GM12878 (cell line): Measurements from ENCODE around the gene IKBKG. TPM values are rescaled to one million over a fixed set of nuclear protein-coding genes. Genes with fewer than 3 reads are reported as not detected.

Experiments used
- BHLHE40 ChIP-seq, 2 experiments: fragments of 450-650 bp in 1 of 2; IDR thresholded peaks; 2 replicates each; pipeline ENCODE4 v1.6.1; 2011 to 2017; ENCODE audit warnings: low read depth in 2 of 2, borderline replicate concordance in 1 of 2, improper control_type of control experiment in 1 of 2, low read length in 1 of 2, mild to moderate bottlenecking in 1 of 2
- CBX3 ChIP-seq: fragments of 200-600 bp; sonication (generic); IDR thresholded peaks from 2 replicates; pipeline ENCODE4 v1.6.1; 2016; ENCODE audit warnings: low read depth, borderline replicate concordance
- DPF2 ChIP-seq: fragments of 450-650 bp; IDR thresholded peaks from 2 replicates; pipeline ENCODE4 v1.6.1; 2017; ENCODE audit warnings: mild to moderate bottlenecking
- ETV6 ChIP-seq, 2 experiments: fragments of 450-650 bp in 1 of 2; IDR thresholded peaks in 1 of 2; conservative IDR thresholded peaks in 1 of 2; 2 replicates each; pipeline ENCODE4 v1.6.1; 2014; ENCODE audit warnings: antibody characterized with exemption in 1 of 2, borderline replicate concordance in 1 of 2, low read depth in 1 of 2, mild to moderate bottlenecking in 1 of 2, moderate library complexity in 1 of 2
- HCFC1 ChIP-seq: fragments of 150-350 bp; IDR thresholded peaks from 2 replicates; pipeline ENCODE4 v1.6.1; 2014; ENCODE audit warnings: low read length
- JUNB ChIP-seq: IDR thresholded peaks from 2 replicates; pipeline ENCODE4 v1.6.1; 2016; ENCODE audit warnings: antibody characterized with exemption, mild to moderate bottlenecking
- KAT2A ChIP-seq: conservative IDR thresholded peaks from 2 replicates; pipeline ENCODE4 v1.6.1; 2011; ENCODE audit warnings: low read depth, low read length; ENCODE audit not compliant: control insufficient read depth
- LARP7 ChIP-seq: fragments of 450-650 bp; IDR thresholded peaks from 2 replicates; pipeline ENCODE4 v1.6.1; 2017; ENCODE audit warnings: mild to moderate bottlenecking
- MEF2B ChIP-seq: fragments of 450-650 bp; IDR thresholded peaks from 2 replicates; pipeline ENCODE4 v1.6.1; 2018; ENCODE audit warnings: mild to moderate bottlenecking, moderate library complexity; ENCODE audit not compliant: partially characterized antibody, poor library complexity, severe bottlenecking
- MTA3 ChIP-seq: IDR thresholded peaks from 2 replicates; pipeline ENCODE4 v1.6.1; 2012; ENCODE audit warnings: low read length, inconsistent platforms, borderline replicate concordance
- NR2C1 ChIP-seq: fragments of 450-650 bp; IDR thresholded peaks from 2 replicates; pipeline ENCODE4 v1.6.1; 2017; ENCODE audit warnings: antibody characterized with exemption, mild to moderate bottlenecking, moderate library complexity
- NR2C2 ChIP-seq: IDR thresholded peaks from 2 replicates; pipeline ENCODE4 v1.6.1; 2011; ENCODE audit warnings: borderline replicate concordance, low read depth; ENCODE audit not compliant: control insufficient read depth, insufficient read length
- NR2F1 ChIP-seq: fragments of 450-650 bp; conservative IDR thresholded peaks from 2 replicates; pipeline ENCODE4 v1.6.1; 2017; ENCODE audit warnings: mild to moderate bottlenecking
- STAT3 ChIP-seq: IDR thresholded peaks from 2 replicates; pipeline ENCODE4 v1.6.1; 2011; ENCODE audit warnings: low read depth, low read length, improper control_type of control experiment
- TCF12 ChIP-seq: IDR thresholded peaks from 2 replicates; pipeline ENCODE4 v1.6.1; 2011; ENCODE audit warnings: low read depth, mild to moderate bottlenecking, low read length
- ZNF207 ChIP-seq: fragments of 450-650 bp; IDR thresholded peaks from 2 replicates; pipeline ENCODE4 v1.6.1; 2014; ENCODE audit warnings: antibody characterized with exemption, mild to moderate bottlenecking, borderline replicate concordance
- polyA plus RNA-seq, 11 experiments: library from polyadenylated mRNA; depleted of rRNA in 4 of 11; unstranded in 6 of 11; stranded (reverse) in 5 of 11; fragments of >200 nt; fragmentation: Nextera tagmentation in 4 of 11; fragmentation: Illumina TruSeq in 1 of 11; extraction: Ambion mirVana in 4 of 11; extraction: Trizol in 1 of 11; gene quantifications; 1 replicate in 1 of 11; 2 replicates in 10 of 11; pipeline versions ENCODE4 v1.2.1 to v1.2.3, GENCODE V29; 2011 to 2016; ENCODE audit warnings: inconsistent platforms in 2 of 11, missing spikeins in 2 of 11, low read depth in 1 of 11
- total RNA-seq, 4 experiments: library from RNA; depleted of rRNA in 3 of 4; stranded (reverse); fragments of >200 nt in 3 of 4; fragmentation: Illumina TruSeq in 1 of 4; extraction: Trizol in 1 of 4; gene quantifications; 2 replicates each; pipeline versions ENCODE4 v1.2.1 to v1.2.3, GENCODE V29; 2013 to 2021
- TF ChIP-seq, protein P1 (sequence below): fragments of 450-650 bp; conservative IDR thresholded peaks from 2 replicates; pipeline ENCODE4 v1.6.1; 2017; ENCODE audit warnings: mild to moderate bottlenecking, moderate library complexity
- TF ChIP-seq, protein P2 (sequence below): fragments of 450-650 bp; IDR thresholded peaks from 2 replicates; pipeline ENCODE4 v1.6.1; 2017; ENCODE audit warnings: mild to moderate bottlenecking, moderate library complexity
- TF ChIP-seq, protein P3 (sequence below): IDR thresholded peaks from 2 replicates; pipeline ENCODE4 v1.6.1; 2012; ENCODE audit warnings: low read depth, low read length, improper control_type of control experiment
- TF ChIP-seq, protein P4 (sequence below): fragments of 450-650 bp; formaldehyde crosslinking; IDR thresholded peaks from 2 replicates; pipeline ENCODE4 v1.4.0; 2020; ENCODE audit warnings: mild to moderate bottlenecking, moderate library complexity

The IKBKG gene
- total and polyA plus RNA-seq, 10 of the 15 experiments (the other 5 are each of a cell fraction or from before 2014, with no cell fraction given) = 0.35 to 30.7 (median 16.7) TPM

DNA sequence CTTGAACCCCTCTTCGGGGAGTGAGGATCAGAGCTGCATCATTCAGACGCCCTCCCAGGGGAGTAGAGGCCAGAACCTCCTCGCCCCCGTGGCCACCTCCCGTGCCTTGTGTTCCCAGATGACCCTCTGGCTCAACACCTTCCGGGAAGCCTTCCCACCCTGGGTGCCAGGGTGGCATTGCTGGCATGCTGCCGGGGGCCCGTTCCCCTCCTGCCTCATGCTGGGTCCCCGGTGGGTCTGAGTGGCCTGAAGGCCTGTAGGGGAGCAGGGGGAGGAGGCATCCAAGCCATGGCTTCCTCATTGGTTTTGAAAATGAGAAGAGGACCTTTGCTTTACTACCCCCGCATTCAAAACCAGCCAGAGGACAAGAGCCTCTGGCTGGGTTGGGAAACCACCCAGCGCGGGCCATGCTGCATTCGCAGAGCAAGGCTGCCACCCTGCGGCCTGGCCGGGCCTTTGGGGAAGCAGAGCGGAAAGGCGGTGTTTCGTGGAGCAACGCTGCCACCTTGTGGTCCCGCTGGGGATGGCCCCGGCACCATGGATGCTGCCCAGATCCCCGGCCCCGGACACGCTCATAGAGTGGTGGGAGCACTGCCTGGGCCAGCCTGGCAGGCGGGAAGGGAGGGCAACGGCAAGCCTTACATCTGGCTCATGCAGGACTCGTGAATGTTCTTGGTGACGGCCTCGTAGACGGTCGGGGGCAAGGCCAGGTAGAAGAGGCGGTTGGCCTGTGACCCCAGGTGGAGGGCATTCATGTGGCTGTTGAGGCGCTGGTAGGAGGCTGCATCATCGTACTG is 12.7 kb upstream of the IKBKG start (continued):
- TF ChIP-seq, protein P1, sequence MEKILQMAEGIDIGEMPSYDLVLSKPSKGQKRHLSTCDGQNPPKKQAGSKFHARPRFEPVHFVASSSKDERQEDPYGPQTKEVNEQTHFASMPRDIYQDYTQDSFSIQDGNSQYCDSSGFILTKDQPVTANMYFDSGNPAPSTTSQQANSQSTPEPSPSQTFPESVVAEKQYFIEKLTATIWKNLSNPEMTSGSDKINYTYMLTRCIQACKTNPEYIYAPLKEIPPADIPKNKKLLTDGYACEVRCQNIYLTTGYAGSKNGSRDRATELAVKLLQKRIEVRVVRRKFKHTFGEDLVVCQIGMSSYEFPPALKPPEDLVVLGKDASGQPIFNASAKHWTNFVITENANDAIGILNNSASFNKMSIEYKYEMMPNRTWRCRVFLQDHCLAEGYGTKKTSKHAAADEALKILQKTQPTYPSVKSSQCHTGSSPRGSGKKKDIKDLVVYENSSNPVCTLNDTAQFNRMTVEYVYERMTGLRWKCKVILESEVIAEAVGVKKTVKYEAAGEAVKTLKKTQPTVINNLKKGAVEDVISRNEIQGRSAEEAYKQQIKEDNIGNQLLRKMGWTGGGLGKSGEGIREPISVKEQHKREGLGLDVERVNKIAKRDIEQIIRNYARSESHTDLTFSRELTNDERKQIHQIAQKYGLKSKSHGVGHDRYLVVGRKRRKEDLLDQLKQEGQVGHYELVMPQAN = no peak
- TF ChIP-seq ZNF207 (peak; percentile 86; the same call in 1 of the 2 replicates), KAT2A (no peak), DPF2 (no peak), NR2C1 (no peak), NR2F1 (peak; percentile 39; the same call in 1 of the 2 replicates), HCFC1 (no peak; the same call in 1 of the 2 replicates), ETV6 (conservative IDR thresholded peaks at IDR 0.05 in 1 of 2, IDR thresholded peaks at IDR 0.05 in 1 of 2; ENCODE audit: borderline replicate concordance in 1 of 2, low read depth in 1 of 2) (no peak), LARP7 (no peak), MTA3 (no peak), BHLHE40 (IDR thresholded peaks at IDR 0.05; ENCODE audit: borderline replicate concordance in 1 of 2, low read depth in 2 of 2, low read length in 1 of 2) (peak; percentile 60 to 64; a peak in 3 of 4 replicates), NR2C2 (no peak), JUNB (no peak), CBX3 (no peak), STAT3 (no peak), TCF12 (0 out of 2 replicates have a peak, but pooled peaks have one; percentile 40), MEF2B (no peak)
- TF ChIP-seq, protein P2, sequence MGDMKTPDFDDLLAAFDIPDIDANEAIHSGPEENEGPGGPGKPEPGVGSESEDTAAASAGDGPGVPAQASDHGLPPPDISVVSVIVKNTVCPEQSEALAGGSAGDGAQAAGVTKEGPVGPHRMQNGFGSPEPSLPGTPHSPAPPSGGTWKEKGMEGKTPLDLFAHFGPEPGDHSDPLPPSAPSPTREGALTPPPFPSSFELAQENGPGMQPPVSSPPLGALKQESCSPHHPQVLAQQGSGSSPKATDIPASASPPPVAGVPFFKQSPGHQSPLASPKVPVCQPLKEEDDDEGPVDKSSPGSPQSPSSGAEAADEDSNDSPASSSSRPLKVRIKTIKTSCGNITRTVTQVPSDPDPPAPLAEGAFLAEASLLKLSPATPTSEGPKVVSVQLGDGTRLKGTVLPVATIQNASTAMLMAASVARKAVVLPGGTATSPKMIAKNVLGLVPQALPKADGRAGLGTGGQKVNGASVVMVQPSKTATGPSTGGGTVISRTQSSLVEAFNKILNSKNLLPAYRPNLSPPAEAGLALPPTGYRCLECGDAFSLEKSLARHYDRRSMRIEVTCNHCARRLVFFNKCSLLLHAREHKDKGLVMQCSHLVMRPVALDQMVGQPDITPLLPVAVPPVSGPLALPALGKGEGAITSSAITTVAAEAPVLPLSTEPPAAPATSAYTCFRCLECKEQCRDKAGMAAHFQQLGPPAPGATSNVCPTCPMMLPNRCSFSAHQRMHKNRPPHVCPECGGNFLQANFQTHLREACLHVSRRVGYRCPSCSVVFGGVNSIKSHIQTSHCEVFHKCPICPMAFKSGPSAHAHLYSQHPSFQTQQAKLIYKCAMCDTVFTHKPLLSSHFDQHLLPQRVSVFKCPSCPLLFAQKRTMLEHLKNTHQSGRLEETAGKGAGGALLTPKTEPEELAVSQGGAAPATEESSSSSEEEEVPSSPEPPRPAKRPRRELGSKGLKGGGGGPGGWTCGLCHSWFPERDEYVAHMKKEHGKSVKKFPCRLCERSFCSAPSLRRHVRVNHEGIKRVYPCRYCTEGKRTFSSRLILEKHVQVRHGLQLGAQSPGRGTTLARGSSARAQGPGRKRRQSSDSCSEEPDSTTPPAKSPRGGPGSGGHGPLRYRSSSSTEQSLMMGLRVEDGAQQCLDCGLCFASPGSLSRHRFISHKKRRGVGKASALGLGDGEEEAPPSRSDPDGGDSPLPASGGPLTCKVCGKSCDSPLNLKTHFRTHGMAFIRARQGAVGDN = no peak
- TF ChIP-seq, protein P3, sequence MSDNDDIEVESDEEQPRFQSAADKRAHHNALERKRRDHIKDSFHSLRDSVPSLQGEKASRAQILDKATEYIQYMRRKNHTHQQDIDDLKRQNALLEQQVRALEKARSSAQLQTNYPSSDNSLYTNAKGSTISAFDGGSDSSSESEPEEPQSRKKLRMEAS = peak; percentile 59; the same call in 1 of the 2 replicates
- TF ChIP-seq, protein P4, sequence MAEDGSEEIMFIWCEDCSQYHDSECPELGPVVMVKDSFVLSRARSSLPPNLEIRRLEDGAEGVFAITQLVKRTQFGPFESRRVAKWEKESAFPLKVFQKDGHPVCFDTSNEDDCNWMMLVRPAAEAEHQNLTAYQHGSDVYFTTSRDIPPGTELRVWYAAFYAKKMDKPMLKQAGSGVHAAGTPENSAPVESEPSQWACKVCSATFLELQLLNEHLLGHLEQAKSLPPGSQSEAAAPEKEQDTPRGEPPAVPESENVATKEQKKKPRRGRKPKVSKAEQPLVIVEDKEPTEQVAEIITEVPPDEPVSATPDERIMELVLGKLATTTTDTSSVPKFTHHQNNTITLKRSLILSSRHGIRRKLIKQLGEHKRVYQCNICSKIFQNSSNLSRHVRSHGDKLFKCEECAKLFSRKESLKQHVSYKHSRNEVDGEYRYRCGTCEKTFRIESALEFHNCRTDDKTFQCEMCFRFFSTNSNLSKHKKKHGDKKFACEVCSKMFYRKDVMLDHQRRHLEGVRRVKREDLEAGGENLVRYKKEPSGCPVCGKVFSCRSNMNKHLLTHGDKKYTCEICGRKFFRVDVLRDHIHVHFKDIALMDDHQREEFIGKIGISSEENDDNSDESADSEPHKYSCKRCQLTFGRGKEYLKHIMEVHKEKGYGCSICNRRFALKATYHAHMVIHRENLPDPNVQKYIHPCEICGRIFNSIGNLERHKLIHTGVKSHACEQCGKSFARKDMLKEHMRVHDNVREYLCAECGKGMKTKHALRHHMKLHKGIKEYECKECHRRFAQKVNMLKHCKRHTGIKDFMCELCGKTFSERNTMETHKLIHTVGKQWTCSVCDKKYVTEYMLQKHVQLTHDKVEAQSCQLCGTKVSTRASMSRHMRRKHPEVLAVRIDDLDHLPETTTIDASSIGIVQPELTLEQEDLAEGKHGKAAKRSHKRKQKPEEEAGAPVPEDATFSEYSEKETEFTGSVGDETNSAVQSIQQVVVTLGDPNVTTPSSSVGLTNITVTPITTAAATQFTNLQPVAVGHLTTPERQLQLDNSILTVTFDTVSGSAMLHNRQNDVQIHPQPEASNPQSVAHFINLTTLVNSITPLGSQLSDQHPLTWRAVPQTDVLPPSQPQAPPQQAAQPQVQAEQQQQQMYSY (CRISPR knock-in tag) = no peak
